HG03521 (cell line): ENCODE data around the gene RAB13.

ENCODE experiments used
- ATAC-seq: cut with Tn5 transposase; IDR thresholded peaks from one replicate; pipeline ENCODE4 v1.9.1; 2021; ENCODE audit warnings: mild to moderate bottlenecking, moderate library complexity; ENCODE audit not compliant: unreplicated experiment

The RAB13 gene

GRCh38 chr1:153934746-153935145 is 51.4 kb downstream of the RAB13 start:
- no peak for ATAC-seq

GRCh38 chr1:153933955-153934354 is 52.2 kb downstream of the RAB13 start:
- ATAC-seq = no peak

DNA sequence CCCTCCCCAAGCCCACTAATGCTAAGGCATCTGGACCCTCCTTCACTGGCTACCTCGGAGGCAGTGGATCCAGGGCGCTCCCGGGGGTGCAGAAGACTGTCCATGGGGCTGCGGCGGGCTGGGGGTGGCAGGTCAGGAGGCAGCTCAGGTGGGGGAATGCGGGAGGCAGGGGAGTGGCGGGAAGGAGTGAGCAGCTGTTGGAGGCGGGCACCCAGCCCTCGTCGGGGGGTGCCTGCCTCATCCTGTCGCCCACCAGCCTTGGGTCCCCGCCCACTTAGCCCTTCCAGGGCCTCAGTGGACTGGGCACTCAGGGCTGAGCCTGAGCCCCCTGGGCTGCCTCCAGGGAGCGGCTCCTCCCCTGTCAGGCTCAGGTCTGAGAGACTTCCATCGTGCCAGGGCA is 52.7 kb downstream of the RAB13 start:
- no peak for ATAC-seq

GRCh38 chr1:153932156-153933131 is 53.7 kb downstream of the RAB13 start:
- ATAC-seq = no peak
